ENCODE results near the gene APCDD1.
A peak's percentile ranks its signal among the peaks of the same experiment; 100 is the strongest.
"Not testable (repeated sequence)": the region's sequence is repeated elsewhere in the genome, so short reads cannot be mapped to it uniquely, and the experiment has no call there.

APCDD1 gene

GRCh38 chr18:10530002-10530401 lies 75.6 kb downstream of the APCDD1 start:
- no peak overlapping the region for H3K27ac ChIP-seq
- no peak for TF ChIP-seq CTCF (conservative IDR thresholded peaks at IDR 0.05)

GRCh38 chr18:10530852-10531251 lies 76.4 kb downstream of the APCDD1 start:
- H3K27ac ChIP-seq = no peak overlapping the region
- no peak for TF ChIP-seq CTCF (conservative IDR thresholded peaks at IDR 0.05)

GRCh38 chr18:10533111-10533510 lies 78.7 kb downstream of the APCDD1 start:
- no peak for TF ChIP-seq CTCF (conservative IDR thresholded peaks at IDR 0.05)
- H3K27ac ChIP-seq = no peak overlapping the region

- TF ChIP-seq CTCF (conservative IDR thresholded peaks at IDR 0.05) = no peak
- H3K27ac ChIP-seq = peak overlapping the region; percentile 38
Observed at GRCh38 chr18:10536280-10536679, 81.8 kb downstream of the APCDD1 start.

- H3K27ac ChIP-seq = peak overlapping the region; percentile 38
- TF ChIP-seq CTCF (conservative IDR thresholded peaks at IDR 0.05) = peak; percentile 61
Observed at GRCh38 chr18:10537765-10538164, 83.3 kb downstream of the APCDD1 start.

GRCh38 chr18:10539124-10539523 lies 84.7 kb downstream of the APCDD1 start:
- not testable (repeated sequence) for H3K27ac ChIP-seq
